Adrenal gland (tissue), 12 donors: ENCODE results near the gene RCC2. TPM values are rescaled to one million over a fixed set of nuclear protein-coding genes. Genes with fewer than 3 reads are reported as not detected.

Experiments used
- DNase-seq, 7 donors: peaks; one replicate each; pipeline ENCODE4 v3.0.0-alpha.2; 2019 to 2020
- H3K27ac ChIP-seq, 5 donors: fragments of 200-600 bp; sonication (generic) in 4 of 5; 1 replicate in 3 of 5; 2 replicates in 2 of 5; pipeline versions ENCODE4 v1.5.1 to v1.8.0; 2016 to 2020; ENCODE audit warnings: mild to moderate bottlenecking in 1 of 5
- H3K27me3 ChIP-seq: fragments of 200-600 bp; 2 replicates; pipeline ENCODE4 v1.8.0; 2021
- H3K36me3 ChIP-seq, 2 donors: fragments of 200-600 bp; replicated peaks in 1 of 2; 1 replicate in 1 of 2; 2 replicates in 1 of 2; pipeline versions ENCODE4 v1.5.1 to v1.8.0; 2018 to 2022
- H3K4me1 ChIP-seq, 2 donors: fragments of 200-600 bp; replicated peaks in 1 of 2; 1 replicate in 1 of 2; 2 replicates in 1 of 2; pipeline versions ENCODE4 v1.5.1 to v1.8.0; 2018 to 2021
- H3K4me3 ChIP-seq, 4 donors: fragments of 200-600 bp; sonication (generic) in 3 of 4; one replicate each; pipeline ENCODE4 v1.5.1; 2016 to 2018
- H3K9me3 ChIP-seq, 3 donors: fragments of 200-600 bp; sonication (generic) in 1 of 3; replicated peaks in 1 of 3; 1 replicate in 2 of 3; 2 replicates in 1 of 3; pipeline versions ENCODE4 v1.5.1 to v1.8.0; 2016 to 2021
- POLR2A ChIP-seq, 2 donors: fragments of 450-650 bp; IDR thresholded peaks; one replicate each; pipeline ENCODE4 v1.6.1; 2017; ENCODE audit warnings: antibody characterized with exemption in 2 of 2, mild to moderate bottlenecking in 2 of 2, moderate library complexity in 1 of 2
- WGBS, 4 donors: extraction: QIAGEN DNeasy Blood & Tissue Kit in 2 of 4; methylation state at CpG; one replicate each; pipeline versions ENCODE4 v1.1.5 to v1.1.7; 2013 to 2017; 5-methylcytosine and 5-hydroxymethylcytosine counted together
- intact Hi-C, 2 donors: fragments of 100-400 bp; cut with DNase I; formaldehyde crosslinking; loops; one replicate each; pipeline versions ENCODE4 v1.14.1 to v1.15.0; 2022 to 2023
- polyA plus RNA-seq, 3 donors: library from polyadenylated mRNA; stranded (reverse); fragments of 200-250 nt in 2 of 3; fragments of 350-450 nt in 1 of 3; fragmentation: Illumina TruSeq in 1 of 3; extraction: RNeasy Lipid Tissue Mini Kit (QIAGEN cat#74804) in 1 of 3; gene quantifications; one replicate each; pipeline ENCODE4 v1.2.3, GENCODE V29; 2013 to 2014
- total RNA-seq, 9 donors: library from RNA; depleted of rRNA in 4 of 9; stranded (reverse); fragments of >200 nt in 4 of 9; fragments of 120-200 nt in 1 of 9; fragmentation: NEBNext Ultra II Directional in 1 of 9; extraction: Animal tissue kit (Norgen Biotek cat#: 25700) in 1 of 9; gene quantifications; one replicate each; pipeline versions ENCODE4 v1.1.0 to v1.2.4, GENCODE V29; 2013 to 2023
- TF ChIP-seq, protein P1 (sequence below), 6 experiments: fragments of 450-650 bp in 4 of 6; fragments of 200-600 bp in 2 of 6; sonication (generic) in 1 of 6; IDR thresholded peaks; 1 replicate in 5 of 6; 2 replicates in 1 of 6; pipeline versions ENCODE4 v1.5.1 to v1.8.0; 2016 to 2021; ENCODE audit warnings: antibody characterized with exemption in 6 of 6, mild to moderate bottlenecking in 2 of 6, moderate library complexity in 1 of 6
- donor health status: healthy with polysubstance abuse.
- donor health status: Bipolar disorder and iron deficiency.
- donor health status: DM: yes; HTN: yes; CAD: no.
- donor health status: DM: no; HTN: no; CAD: no.
- donor health status: DM: no; HTN: no; CAD: no.
- donor health status: DM: yes; HTN: yes; CAD: no.

Gene RCC2
- total and polyA plus RNA-seq, 12 donors, result 19.3 to 38.3 (median 28.6) TPM

DNA sequence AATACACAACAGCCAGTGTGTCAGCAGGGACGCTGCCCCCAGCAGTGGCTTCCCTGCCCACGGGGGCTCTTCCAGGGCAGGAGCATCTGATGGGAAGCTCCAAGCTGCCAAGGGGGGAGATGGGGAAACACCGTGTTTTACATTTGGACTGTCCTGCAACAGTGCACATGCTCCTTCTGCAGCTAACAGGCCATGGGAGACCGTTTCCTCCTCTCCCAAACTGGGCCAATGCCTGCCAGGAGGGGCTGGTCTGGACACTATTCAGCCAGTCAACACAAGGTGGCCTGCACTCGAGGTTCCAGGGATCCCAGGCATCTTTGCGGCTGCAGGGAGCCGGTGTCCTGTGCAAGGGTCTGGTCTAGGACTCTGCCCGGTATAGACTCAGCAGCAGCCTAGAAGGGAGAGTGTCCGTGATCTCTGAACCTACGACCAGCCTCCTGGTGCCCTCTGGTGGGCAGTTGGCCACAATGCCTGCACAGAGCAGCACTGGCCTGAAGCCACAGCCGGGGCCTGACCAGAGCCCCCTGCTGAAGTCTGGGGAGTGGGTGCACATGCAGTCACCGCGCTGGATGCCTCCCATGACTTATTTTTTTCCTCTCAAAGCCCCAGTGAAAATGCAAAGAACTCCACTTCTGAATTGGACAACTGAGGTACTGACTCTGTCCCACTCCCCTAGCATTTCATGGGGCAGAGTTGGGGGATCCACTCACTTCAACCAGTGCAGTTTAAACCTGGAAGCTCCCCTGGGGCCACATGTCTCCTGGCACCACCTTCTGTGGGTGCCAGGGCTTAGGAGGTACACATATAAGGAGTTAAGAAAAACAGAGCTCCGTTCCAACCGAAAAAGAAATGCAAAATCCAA, 33.3 kb downstream of the RCC2 start:
- no peaks in the 10 kb centered on the region for H3K4me1 ChIP-seq
- H3K9me3 ChIP-seq, result no peaks in the 10 kb centered on the region
- H3K27me3 ChIP-seq, result no peaks in the 10 kb centered on the region
- H3K36me3 ChIP-seq, result peaks cover 0 to 33% of the 10 kb centered on the region in 2 donors
- no peak overlapping the region for H3K27ac ChIP-seq
- TF ChIP-seq, protein P1, sequence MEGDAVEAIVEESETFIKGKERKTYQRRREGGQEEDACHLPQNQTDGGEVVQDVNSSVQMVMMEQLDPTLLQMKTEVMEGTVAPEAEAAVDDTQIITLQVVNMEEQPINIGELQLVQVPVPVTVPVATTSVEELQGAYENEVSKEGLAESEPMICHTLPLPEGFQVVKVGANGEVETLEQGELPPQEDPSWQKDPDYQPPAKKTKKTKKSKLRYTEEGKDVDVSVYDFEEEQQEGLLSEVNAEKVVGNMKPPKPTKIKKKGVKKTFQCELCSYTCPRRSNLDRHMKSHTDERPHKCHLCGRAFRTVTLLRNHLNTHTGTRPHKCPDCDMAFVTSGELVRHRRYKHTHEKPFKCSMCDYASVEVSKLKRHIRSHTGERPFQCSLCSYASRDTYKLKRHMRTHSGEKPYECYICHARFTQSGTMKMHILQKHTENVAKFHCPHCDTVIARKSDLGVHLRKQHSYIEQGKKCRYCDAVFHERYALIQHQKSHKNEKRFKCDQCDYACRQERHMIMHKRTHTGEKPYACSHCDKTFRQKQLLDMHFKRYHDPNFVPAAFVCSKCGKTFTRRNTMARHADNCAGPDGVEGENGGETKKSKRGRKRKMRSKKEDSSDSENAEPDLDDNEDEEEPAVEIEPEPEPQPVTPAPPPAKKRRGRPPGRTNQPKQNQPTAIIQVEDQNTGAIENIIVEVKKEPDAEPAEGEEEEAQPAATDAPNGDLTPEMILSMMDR (IDR thresholded peaks at IDR 0.05), result peak; percentile 45 to 67 (median 56)
- TF ChIP-seq POLR2A (IDR thresholded peaks at IDR 0.05), result no peak
- 44 to 64% (median 53%) methylated on average over 5 to 15 of the region's 15 CpGs for WGBS, 4 donors
- intact Hi-C loops, result loop anchor here in 1 of 2 donors (10.0 kb wide), 1 partner anchor 281 kb away; no protein-coding TSS in a partner anchor
- peak; percentile 51 to 76 (median 60) for DNase-seq
- no peak overlapping the region for H3K4me3 ChIP-seq

DNA sequence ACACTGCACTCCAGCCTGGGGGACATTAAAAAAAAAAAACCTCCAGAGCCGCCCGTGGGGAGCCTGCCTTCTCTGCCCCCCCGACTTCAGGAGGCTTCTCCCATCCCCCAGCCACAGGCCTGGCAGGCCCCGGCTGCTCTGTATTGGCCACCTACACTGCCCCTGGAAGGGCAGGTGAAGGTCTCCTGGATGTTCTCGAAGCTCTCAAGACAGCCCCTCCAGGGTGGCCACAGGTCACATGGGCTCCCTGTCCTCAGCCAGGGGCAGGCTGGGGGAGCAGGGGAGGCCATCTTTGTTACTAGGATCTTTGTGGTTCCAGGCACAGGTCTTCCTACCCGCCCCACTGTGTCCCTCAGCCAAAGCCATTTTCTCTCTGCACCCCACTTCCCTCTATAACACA, 34.7 kb downstream of the RCC2 start:
- peaks cover 0 to 20% of the 10 kb centered on the region in 2 donors for H3K36me3 ChIP-seq
- intact Hi-C loops, result loop anchor here in 1 of 2 donors (10.0 kb wide), 1 partner anchor 280 kb away; no protein-coding TSS in a partner anchor
- WGBS, 4 donors, result 55 to 78% (median 67%) methylated on average over 5 to 6 of the region's 6 CpGs
- H3K27me3 ChIP-seq, result no peaks in the 10 kb centered on the region
- no peak overlapping the region for H3K27ac ChIP-seq
- no peak for DNase-seq
- H3K4me3 ChIP-seq, result no peak overlapping the region
- H3K4me1 ChIP-seq, result no peaks in the 10 kb centered on the region
- TF ChIP-seq, protein P1 (IDR thresholded peaks at IDR 0.05), result no peak
- TF ChIP-seq POLR2A (IDR thresholded peaks at IDR 0.05), result no peak
- no peaks in the 10 kb centered on the region for H3K9me3 ChIP-seq

DNA sequence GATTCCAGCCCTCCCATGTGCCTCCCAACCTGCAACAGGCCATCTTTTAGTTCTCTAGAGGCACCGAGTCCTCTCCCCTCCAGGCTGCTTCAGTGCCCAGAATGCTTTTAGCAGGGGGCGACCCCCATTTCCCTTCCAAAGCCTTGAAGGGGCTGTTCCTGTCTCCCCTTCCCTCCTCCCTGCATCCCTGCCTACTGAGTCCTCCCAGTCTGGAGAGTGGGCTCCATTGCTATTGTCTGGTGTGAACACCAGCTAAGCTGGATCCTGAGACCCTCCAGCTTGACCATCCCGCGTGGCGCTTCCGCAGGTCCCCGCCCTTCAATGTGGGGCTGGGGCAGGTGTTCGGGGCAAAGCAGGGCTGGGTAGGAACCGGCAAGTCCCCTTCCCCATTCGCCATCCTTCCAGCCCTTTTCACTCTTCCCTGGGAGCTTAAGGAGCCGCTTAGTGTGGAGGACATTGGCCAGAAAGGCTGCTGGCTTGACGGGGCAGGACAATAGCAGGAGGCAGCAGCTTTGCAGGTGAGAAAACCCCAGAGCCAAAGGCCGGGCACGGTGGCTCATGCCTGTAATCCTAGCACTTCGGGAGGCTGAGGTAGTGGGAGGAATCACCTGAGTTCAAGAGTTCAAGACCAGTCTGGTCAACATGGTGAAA, 35.3 kb downstream of the RCC2 start:
- TF ChIP-seq, protein P1 (IDR thresholded peaks at IDR 0.05), result no peak
- TF ChIP-seq POLR2A (IDR thresholded peaks at IDR 0.05), result no peak
- no peak for DNase-seq
- 65 to 78% (median 68%) methylated on average over 9 to 15 of the region's 15 CpGs for WGBS, 4 donors
- no peaks in the 10 kb centered on the region for H3K9me3 ChIP-seq
- intact Hi-C loops, result loop anchor here in 1 of 2 donors (10.0 kb wide), 1 partner anchor 279 kb away; no protein-coding TSS in a partner anchor
- H3K4me3 ChIP-seq, result no peak overlapping the region
- H3K36me3 ChIP-seq, result peaks cover 0 to 14% of the 10 kb centered on the region in 2 donors
- no peaks in the 10 kb centered on the region for H3K27me3 ChIP-seq
- no peaks in the 10 kb centered on the region for H3K4me1 ChIP-seq
- no peak overlapping the region for H3K27ac ChIP-seq

DNA sequence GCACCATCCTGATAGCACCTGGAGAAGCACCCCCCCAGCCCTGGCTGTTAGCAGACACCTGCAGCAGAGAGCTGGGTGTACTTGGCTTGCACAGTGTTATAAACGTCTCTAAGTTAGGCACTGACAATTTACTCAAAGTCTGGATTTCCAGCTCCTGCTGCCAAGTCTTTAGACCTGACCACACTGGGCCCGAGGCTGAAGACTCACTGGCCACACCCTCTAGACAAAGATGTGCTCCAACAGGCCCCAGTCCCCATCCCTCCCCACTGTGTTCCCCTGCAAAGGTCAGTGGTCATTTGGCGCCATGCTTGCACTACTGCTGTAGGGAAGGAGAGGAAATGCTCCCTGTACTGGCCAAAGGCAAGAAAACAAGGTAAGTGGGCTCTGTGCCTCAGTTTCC, 36.4 kb downstream of the RCC2 start:
- H3K4me3 ChIP-seq, result no peak overlapping the region
- intact Hi-C loops, result loop anchor here in 1 of 2 donors (10.0 kb wide), 1 partner anchor 278 kb away; no protein-coding TSS in a partner anchor
- no peaks in the 10 kb centered on the region for H3K9me3 ChIP-seq
- no peak overlapping the region for H3K27ac ChIP-seq
- WGBS, 4 donors, result 49 to 80% (median 58%) methylated on average over 1 to 3 of the region's 3 CpGs
- no peaks in the 10 kb centered on the region for H3K4me1 ChIP-seq
- no peaks in the 10 kb centered on the region for H3K27me3 ChIP-seq
- no peak for DNase-seq
- TF ChIP-seq, protein P1 (IDR thresholded peaks at IDR 0.05), result no peak
- no peak for TF ChIP-seq POLR2A (IDR thresholded peaks at IDR 0.05)
- peaks cover 0 to 4% of the 10 kb centered on the region in 2 donors for H3K36me3 ChIP-seq
